Progenitor cell of endocrine pancreas (in vitro differentiated cells): ENCODE results near the gene GOLGA8B. TPM values are rescaled to one million over a fixed set of nuclear protein-coding genes. Genes with fewer than 3 reads are reported as not detected.

ENCODE experiments used
- DNase-seq: peaks from one replicate; pipeline ENCODE4 v3.0.0; 2021; ENCODE audit warnings: low spot score; ENCODE audit not compliant: unreplicated experiment
- H3K27ac Mint-ChIP-seq: 2 replicates; pipeline ENCODE4 v1.8.0; 2021; ENCODE audit warnings: mild to moderate bottlenecking, moderate library complexity, mixed read lengths
- H3K27me3 Mint-ChIP-seq: 2 replicates; pipeline ENCODE4 v1.8.0; 2021; ENCODE audit warnings: mixed read lengths
- H3K36me3 Mint-ChIP-seq: 2 replicates; pipeline ENCODE4 v1.8.0; 2022; ENCODE audit warnings: mixed read lengths; ENCODE audit not compliant: insufficient read depth
- H3K4me1 Mint-ChIP-seq: 2 replicates; pipeline ENCODE4 v1.8.0; 2021; ENCODE audit warnings: low read depth, mixed read lengths
- H3K4me3 Mint-ChIP-seq: 2 replicates; pipeline ENCODE4 v1.8.0; 2021; ENCODE audit warnings: low read depth, mild to moderate bottlenecking, moderate library complexity, mixed read lengths
- H3K9me3 Mint-ChIP-seq: 2 replicates; pipeline ENCODE4 v1.8.0; 2021; ENCODE audit warnings: low read depth, mixed read lengths
- CTCF ChIP-seq: fragments of 200-600 bp; sonication (generic); IDR thresholded peaks from one replicate; pipeline ENCODE4 v1.5.0; 2021; ENCODE audit warnings: antibody characterized with exemption, mild to moderate bottlenecking; ENCODE audit not compliant: unreplicated experiment
- total RNA-seq: library from RNA; stranded (reverse); gene quantifications from 2 replicates; pipeline ENCODE4 v1.2.1, GENCODE V29; 2021

Gene GOLGA8B
- total RNA-seq, 1 donor from 2014 or later = 104 TPM

- TF ChIP-seq CTCF = no peak
- DNase-seq = no peak
- Mint-ChIP-seq H3K36me3 (no peaks in the 10 kb centered on the region), H3K4me1 (no peaks in the 10 kb centered on the region), H3K4me3 (no peak overlapping the region), H3K9me3 (no peaks in the 10 kb centered on the region), H3K27me3 (peaks cover 71% of the 10 kb centered on the region), H3K27ac (no peak overlapping the region)
These were observed 24.4 kb upstream of the GOLGA8B start for GRCh38 chr15:34607832-34608231.

GRCh38 chr15:34606545-34606944, 23.1 kb upstream of the GOLGA8B start:
- Mint-ChIP-seq H3K27ac (no peak overlapping the region), H3K9me3 (no peaks in the 10 kb centered on the region), H3K27me3 (peaks cover 73% of the 10 kb centered on the region), H3K36me3 (no peaks in the 10 kb centered on the region), H3K4me3 (no peak overlapping the region), H3K4me1 (no peaks in the 10 kb centered on the region)
- TF ChIP-seq CTCF = no peak
- DNase-seq = no peak

- no peaks in the 10 kb centered on the region for H3K9me3 Mint-ChIP-seq
- H3K4me3 Mint-ChIP-seq = no peak overlapping the region
- TF ChIP-seq CTCF = no peak
- H3K27me3 Mint-ChIP-seq = peaks cover 72% of the 10 kb centered on the region
- no peaks in the 10 kb centered on the region for H3K4me1 Mint-ChIP-seq
- H3K36me3 Mint-ChIP-seq = no peaks in the 10 kb centered on the region
- DNase-seq = no peak
- no peak overlapping the region for H3K27ac Mint-ChIP-seq
These were observed 22.7 kb upstream of the GOLGA8B start for GRCh38 chr15:34606131-34606530.

GRCh38 chr15:34603095-34603494, 19.6 kb upstream of the GOLGA8B start:
- no peaks in the 10 kb centered on the region for H3K4me1 Mint-ChIP-seq
- no peaks in the 10 kb centered on the region for H3K9me3 Mint-ChIP-seq
- no peaks in the 10 kb centered on the region for H3K36me3 Mint-ChIP-seq
- peaks cover 81% of the 10 kb centered on the region for H3K27me3 Mint-ChIP-seq
- DNase-seq = no peak
- no peak overlapping the region for H3K27ac Mint-ChIP-seq
- no peak overlapping the region for H3K4me3 Mint-ChIP-seq
- no peak for TF ChIP-seq CTCF

GRCh38 chr15:34600923-34601322, 17.5 kb upstream of the GOLGA8B start:
- H3K27me3 Mint-ChIP-seq = peaks cover 67% of the 10 kb centered on the region
- no peak overlapping the region for H3K4me3 Mint-ChIP-seq
- no peaks in the 10 kb centered on the region for H3K36me3 Mint-ChIP-seq
- H3K27ac Mint-ChIP-seq = no peak overlapping the region
- no peaks in the 10 kb centered on the region for H3K9me3 Mint-ChIP-seq
- no peak for DNase-seq
- no peak for TF ChIP-seq CTCF
- no peaks in the 10 kb centered on the region for H3K4me1 Mint-ChIP-seq
